ENCODE results near the gene GPR160. TPM values are rescaled to one million over a fixed set of nuclear protein-coding genes. Genes with fewer than 3 reads are reported as not detected.

Gene GPR160
- total RNA-seq, 4 donors from 2014 or later: 1.7 to 17.7 (median 3.7) TPM

GRCh38 chr3:170027233-170028102 is 10.3 kb upstream of the GPR160 start:
- 60 to 72% methylated on average over 4 of the region's 4 CpGs for WGBS, 2 donors
- no peak for DNase-seq (ENCODE audit: low spot score in 2 of 2)
- Histone ChIP-seq H3K4me3 (no peak overlapping the region), H3K4me1 (no peaks in the 10 kb centered on the region), H3K27me3 (no peaks in the 10 kb centered on the region), H3K9me3 (no peaks in the 10 kb centered on the region), H3K36me3 (no peaks in the 10 kb centered on the region), H3K27ac (no peak overlapping the region)
- TF ChIP-seq, protein P1, sequence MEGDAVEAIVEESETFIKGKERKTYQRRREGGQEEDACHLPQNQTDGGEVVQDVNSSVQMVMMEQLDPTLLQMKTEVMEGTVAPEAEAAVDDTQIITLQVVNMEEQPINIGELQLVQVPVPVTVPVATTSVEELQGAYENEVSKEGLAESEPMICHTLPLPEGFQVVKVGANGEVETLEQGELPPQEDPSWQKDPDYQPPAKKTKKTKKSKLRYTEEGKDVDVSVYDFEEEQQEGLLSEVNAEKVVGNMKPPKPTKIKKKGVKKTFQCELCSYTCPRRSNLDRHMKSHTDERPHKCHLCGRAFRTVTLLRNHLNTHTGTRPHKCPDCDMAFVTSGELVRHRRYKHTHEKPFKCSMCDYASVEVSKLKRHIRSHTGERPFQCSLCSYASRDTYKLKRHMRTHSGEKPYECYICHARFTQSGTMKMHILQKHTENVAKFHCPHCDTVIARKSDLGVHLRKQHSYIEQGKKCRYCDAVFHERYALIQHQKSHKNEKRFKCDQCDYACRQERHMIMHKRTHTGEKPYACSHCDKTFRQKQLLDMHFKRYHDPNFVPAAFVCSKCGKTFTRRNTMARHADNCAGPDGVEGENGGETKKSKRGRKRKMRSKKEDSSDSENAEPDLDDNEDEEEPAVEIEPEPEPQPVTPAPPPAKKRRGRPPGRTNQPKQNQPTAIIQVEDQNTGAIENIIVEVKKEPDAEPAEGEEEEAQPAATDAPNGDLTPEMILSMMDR (IDR thresholded peaks at IDR 0.05): no peak
- TF ChIP-seq EP300 (IDR thresholded peaks at IDR 0.05) (no peak), POLR2A (IDR thresholded peaks at IDR 0.05) (no peak)

DNA sequence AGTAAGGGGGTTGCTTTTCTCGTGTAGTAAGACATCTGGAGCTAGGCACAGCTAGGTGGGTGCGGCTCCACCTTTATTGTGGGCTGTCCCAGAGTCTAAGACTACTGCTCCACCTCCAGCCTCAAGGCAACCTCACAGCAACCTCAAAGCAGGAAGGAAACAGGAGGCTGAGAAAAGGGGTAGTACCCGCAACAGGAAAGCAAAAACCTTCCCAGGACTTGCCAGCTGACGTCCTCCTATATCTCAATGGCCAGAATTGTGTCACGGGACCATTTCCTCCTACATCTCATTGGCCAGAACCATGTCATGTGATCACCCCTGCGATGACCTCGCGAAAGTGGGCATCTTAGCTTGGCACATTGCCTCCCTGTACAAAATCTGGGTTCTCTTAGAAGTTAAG is 4.3 kb upstream of the GPR160 start:
- Histone ChIP-seq H3K36me3 (no peaks in the 10 kb centered on the region), H3K9me3 (no peaks in the 10 kb centered on the region), H3K4me1 (peaks cover 0 to 12% (median 6%) of the 10 kb centered on the region in 4 donors), H3K27me3 (peaks cover 0 to 32% of the 10 kb centered on the region in 2 donors), H3K27ac (no peak overlapping the region), H3K4me3 (no peak overlapping the region)
- TF ChIP-seq POLR2A (IDR thresholded peaks at IDR 0.05) (no peak), EP300 (IDR thresholded peaks at IDR 0.05) (no peak)
- TF ChIP-seq, protein P1 (IDR thresholded peaks at IDR 0.05): no peak
- no peak for DNase-seq (ENCODE audit: low spot score in 2 of 2)
- WGBS, 2 donors: 70 to 79% methylated on average over 8 of the region's 8 CpGs

DNA sequence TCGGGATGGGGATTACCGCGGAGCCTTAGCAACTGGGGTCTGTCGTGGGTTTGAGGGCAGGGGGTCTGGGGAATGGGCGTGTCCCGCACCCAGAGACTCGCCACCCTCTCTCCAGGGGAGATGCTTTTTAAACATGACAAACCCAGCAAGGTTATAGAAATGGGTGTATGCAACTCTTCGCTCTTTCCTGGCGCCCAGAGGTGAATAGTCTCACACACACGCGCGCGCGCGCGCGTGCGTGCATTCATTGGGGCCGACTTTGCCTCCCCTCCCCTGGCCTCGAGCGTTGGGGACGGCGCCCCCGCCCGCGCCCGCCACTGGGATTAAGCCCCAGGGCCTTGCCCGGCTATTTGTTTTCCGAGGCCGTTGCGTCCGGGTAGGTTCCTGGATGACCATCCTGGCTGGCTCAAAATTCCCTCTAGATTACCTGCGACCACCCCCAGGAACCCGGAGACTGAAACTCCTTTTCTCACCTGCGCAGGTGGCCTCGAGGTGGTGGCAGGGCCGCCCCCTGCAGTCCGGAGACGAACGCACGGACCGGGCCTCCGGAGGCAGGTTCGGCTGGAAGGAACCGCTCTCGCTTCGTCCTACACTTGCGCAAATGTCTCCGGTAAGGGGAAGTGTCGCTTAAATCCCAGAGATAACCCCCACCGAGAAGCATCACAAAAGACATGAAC is 777 bp downstream of the GPR160 start:
- 6 to 17% methylated on average over 30 to 49 of the region's 51 CpGs for WGBS, 2 donors
- peaks cover 0 to 81% of the 10 kb centered on the region in 2 donors for H3K27me3 ChIP-seq
- H3K4me1 ChIP-seq: peaks cover 0 to 26% (median 9%) of the 10 kb centered on the region in 4 donors
- H3K36me3 ChIP-seq: no peaks in the 10 kb centered on the region
- H3K9me3 ChIP-seq: no peaks in the 10 kb centered on the region
- TF ChIP-seq, protein P1 (IDR thresholded peaks at IDR 0.05): no peak
- TF ChIP-seq EP300 (IDR thresholded peaks at IDR 0.05): no peak
- TF ChIP-seq POLR2A (IDR thresholded peaks at IDR 0.05): no peak
- no peak for DNase-seq (ENCODE audit: low spot score in 2 of 2)
- peak overlapping the region; percentile 28 to 62 (median 46) for H3K4me3 ChIP-seq
- H3K27ac ChIP-seq: peak overlapping the region in 1 of 4 donors; percentile 41

DNA sequence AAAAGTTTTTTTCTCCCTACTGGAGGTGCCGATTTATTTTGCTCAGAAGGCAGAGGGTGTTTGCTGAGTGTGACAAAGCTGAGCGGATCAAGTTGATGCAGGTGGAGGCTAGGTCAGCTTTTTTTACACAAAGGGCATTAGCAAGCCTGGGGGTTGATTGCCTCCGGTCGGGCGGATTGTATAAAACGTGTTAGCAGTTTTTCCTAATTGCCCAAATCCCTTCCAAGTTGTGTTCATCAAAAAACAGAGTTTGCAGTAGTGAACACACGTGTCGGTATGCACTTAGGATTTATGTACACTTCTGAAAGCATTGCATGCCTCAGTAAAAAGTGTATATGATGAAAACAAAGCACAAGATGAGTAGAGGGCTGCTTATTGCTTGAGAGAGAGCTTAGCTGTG is 2.6 kb downstream of the GPR160 start:
- no peak overlapping the region for H3K4me3 ChIP-seq
- TF ChIP-seq EP300 (IDR thresholded peaks at IDR 0.05) (no peak), POLR2A (IDR thresholded peaks at IDR 0.05) (no peak)
- TF ChIP-seq, protein P1 (IDR thresholded peaks at IDR 0.05): no peak
- H3K9me3 ChIP-seq: no peaks in the 10 kb centered on the region
- H3K27me3 ChIP-seq: peaks cover 0 to 82% of the 10 kb centered on the region in 2 donors
- H3K36me3 ChIP-seq: no peaks in the 10 kb centered on the region
- no peak for DNase-seq (ENCODE audit: low spot score in 2 of 2)
- peaks cover 0 to 26% (median 9%) of the 10 kb centered on the region in 4 donors for H3K4me1 ChIP-seq
- H3K27ac ChIP-seq: no peak overlapping the region
- WGBS, 2 donors: 18 to 28% methylated on average over 8 of the region's 8 CpGs

DNA sequence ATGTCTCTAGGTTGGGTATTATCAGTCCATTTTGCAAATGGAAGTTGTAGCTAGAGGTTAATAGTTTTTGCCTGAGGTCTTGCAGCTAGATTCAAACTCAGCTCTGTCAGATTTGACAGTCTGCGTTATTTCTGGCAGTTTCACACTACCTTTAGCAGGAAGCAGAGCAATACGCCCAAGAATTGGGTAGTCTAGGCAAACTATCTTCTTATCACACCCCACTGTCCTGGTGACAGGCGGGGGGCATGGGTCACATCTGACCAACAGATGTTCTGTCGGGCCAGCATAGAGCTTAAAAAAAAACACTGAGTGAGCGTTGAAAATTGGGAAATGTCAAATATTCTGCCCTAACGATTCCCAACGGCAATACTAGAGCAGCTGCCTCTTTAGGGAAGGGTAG is 5.7 kb downstream of the GPR160 start:
- Histone ChIP-seq H3K27me3 (peaks cover 0 to 52% of the 10 kb centered on the region in 2 donors), H3K4me1 (peaks cover 0 to 14% (median 3%) of the 10 kb centered on the region in 4 donors), H3K9me3 (no peaks in the 10 kb centered on the region), H3K27ac (no peak overlapping the region), H3K4me3 (no peak overlapping the region), H3K36me3 (no peaks in the 10 kb centered on the region)
- no peak for DNase-seq (ENCODE audit: low spot score in 2 of 2)
- WGBS, 2 donors: 57 to 61% methylated on average over 7 of the region's 7 CpGs
- no peak for TF ChIP-seq POLR2A (IDR thresholded peaks at IDR 0.05)
- TF ChIP-seq EP300 (IDR thresholded peaks at IDR 0.05): no peak
- TF ChIP-seq, protein P1 (IDR thresholded peaks at IDR 0.05): no peak

All from tibial nerve (tissue), 4 donors.